Nephron (organoid): ENCODE measurements around the gene OR2F1.

Source experiments
- H3K27ac Mint-ChIP-seq, 3 experiments: 2 replicates each; pipeline ENCODE4 v1.8.0; 2020; ENCODE audit warnings: mixed read lengths in 3 of 3, mild to moderate bottlenecking in 2 of 3, moderate library complexity in 1 of 3
- H3K27me3 Mint-ChIP-seq: 2 replicates; pipeline ENCODE4 v1.8.0; 2021; ENCODE audit warnings: low read depth, mild to moderate bottlenecking, moderate library complexity, mixed read lengths
- H3K36me3 Mint-ChIP-seq: 2 replicates; pipeline ENCODE4 v1.8.0; 2020; ENCODE audit warnings: low read depth, mixed read lengths
- H3K4me1 Mint-ChIP-seq: 2 replicates; pipeline ENCODE4 v1.8.0; 2020; ENCODE audit warnings: mixed read lengths
- H3K4me3 Mint-ChIP-seq, 3 experiments: 2 replicates each; pipeline ENCODE4 v1.8.0; 2020; ENCODE audit warnings: mild to moderate bottlenecking in 3 of 3, mixed read lengths in 3 of 3, moderate library complexity in 2 of 3
- H3K9me3 Mint-ChIP-seq: 2 replicates; pipeline ENCODE4 v1.8.0; 2020; ENCODE audit warnings: mixed read lengths
- CTCF ChIP-seq, 3 experiments: fragments of 200-600 bp; sonication (generic); IDR thresholded peaks; one replicate each; pipeline ENCODE4 v1.5.0; 2021; ENCODE audit warnings: antibody characterized with exemption in 3 of 3; ENCODE audit not compliant: unreplicated experiment in 3 of 3

OR2F1 gene

GRCh38 chr7:143931739-143932138 lies 22.9 kb upstream of the OR2F1 start:
- H3K27me3 Mint-ChIP-seq, result peaks cover 5% of the 10 kb centered on the region
- H3K4me3 Mint-ChIP-seq, result no peak overlapping the region
- no peaks in the 10 kb centered on the region for H3K9me3 Mint-ChIP-seq
- no peaks in the 10 kb centered on the region for H3K4me1 Mint-ChIP-seq
- no peaks in the 10 kb centered on the region for H3K36me3 Mint-ChIP-seq
- H3K27ac Mint-ChIP-seq, result no peak overlapping the region
- TF ChIP-seq CTCF (IDR thresholded peaks at IDR 0.05; ENCODE audit: unreplicated experiment in 3 of 3), result no peak

GRCh38 chr7:143934526-143935325 lies 19.9 kb upstream of the OR2F1 start, which contains the start of gene OR2F2:
TSS of gene OR2F2 (plus strand) at chr7:143935233. CDS start at chr7:143935233, 0 bp downstream.
- peak within 1 kb of the TSS in 1 of 3 experiments; percentile 32 for H3K27ac Mint-ChIP-seq
- H3K9me3 Mint-ChIP-seq, result no peaks in the 10 kb centered on the region
- no peaks in the 10 kb centered on the region for H3K4me1 Mint-ChIP-seq
- TF ChIP-seq CTCF (IDR thresholded peaks at IDR 0.05; ENCODE audit: unreplicated experiment in 3 of 3), result no peak
- H3K4me3 Mint-ChIP-seq, result no peak within 1 kb of the TSS
- peaks cover 9% of the 10 kb centered on the region for H3K27me3 Mint-ChIP-seq
- H3K36me3 Mint-ChIP-seq, result no peaks in the 10 kb centered on the region

GRCh38 chr7:143936087-143937009 lies 18.3 kb upstream of the OR2F1 start:
- Mint-ChIP-seq H3K36me3 (no peaks in the 10 kb centered on the region), H3K4me1 (no peaks in the 10 kb centered on the region), H3K27me3 (peaks cover 7% of the 10 kb centered on the region), H3K9me3 (no peaks in the 10 kb centered on the region), H3K4me3 (no peak overlapping the region), H3K27ac (no peak overlapping the region)
- no peak for TF ChIP-seq CTCF (IDR thresholded peaks at IDR 0.05; ENCODE audit: unreplicated experiment in 3 of 3)

- Mint-ChIP-seq H3K4me3 (no peak overlapping the region), H3K27me3 (peaks cover 7% of the 10 kb centered on the region), H3K27ac (no peak overlapping the region), H3K9me3 (no peaks in the 10 kb centered on the region), H3K36me3 (no peaks in the 10 kb centered on the region), H3K4me1 (no peaks in the 10 kb centered on the region)
- no peak for TF ChIP-seq CTCF (IDR thresholded peaks at IDR 0.05; ENCODE audit: unreplicated experiment in 3 of 3)
Observed at GRCh38 chr7:143938379-143939243, 16.0 kb upstream of the OR2F1 start.

GRCh38 chr7:143945423-143945822 lies 9.2 kb upstream of the OR2F1 start:
- Mint-ChIP-seq H3K36me3 (no peaks in the 10 kb centered on the region), H3K27ac (no peak overlapping the region), H3K4me3 (no peak overlapping the region), H3K27me3 (peaks cover 4% of the 10 kb centered on the region), H3K4me1 (no peaks in the 10 kb centered on the region), H3K9me3 (peaks cover 5% of the 10 kb centered on the region)
- no peak for TF ChIP-seq CTCF (IDR thresholded peaks at IDR 0.05; ENCODE audit: unreplicated experiment in 3 of 3)
